HCT116 (cell line): ENCODE measurements around the gene SMTNL1. TPM values are rescaled to one million over a fixed set of nuclear protein-coding genes. Genes with fewer than 3 reads are reported as not detected.

ENCODE experiments used
- ATAC-seq: fragments of 200-7000 bp; cut with Tn5 transposase; 2 replicates; pipeline ENCODE4 v1.9.1; 2020; ENCODE audit warnings: mild to moderate bottlenecking, moderate library complexity
- BruUV-seq: library from RNA; stranded (reverse); fragments of 400-500 nt; replicated peaks from 2 replicates; lab custom pipeline; 2021; lab: Mats Ljungman, UMichigan
- CTCF ChIA-PET: fragments of 300-600 bp; sonication (Branson Sonifier 250); formaldehyde crosslinking; loops from one replicate; lab custom pipeline; 2021; ENCODE audit warnings: antibody characterized with exemption; lab: Charles Lee
- POLR2A ChIA-PET: fragments of 300-600, 350-600 bp; sonication (Branson Sonifier 250); formaldehyde crosslinking; loops from one replicate; lab custom pipeline; 2021; ENCODE audit warnings: antibody characterized with exemption; lab: Charles Lee
- RAD21 ChIA-PET, 2 experiments: fragments of 300-600 bp; sonication (Branson Sonifier 250); formaldehyde crosslinking; loops; one replicate each; lab custom pipeline; 2023; ENCODE audit warnings: low total read pairs in 2 of 2; ENCODE audit not compliant: uncharacterized antibody in 2 of 2, unreplicated experiment in 2 of 2, low non-redundant PET in 1 of 2; lab: Charles Lee
- DNase-seq: peaks from one replicate; pipeline ENCODE4 v3.0.0-alpha.2; 2010; ENCODE audit warnings: low read depth, low spot score
- H2AFZ ChIP-seq: fragments of 200-600 bp; shearing (Covaris generic), sonication (generic); 2 replicates; pipeline ENCODE4 v1.6.1; 2017; ENCODE audit warnings: low read depth, mixed run types, mixed read lengths, antibody characterized with exemption, low read length; ENCODE audit not compliant: poor library complexity, severe bottlenecking
- H3K27ac ChIP-seq: 2 replicates; pipeline ENCODE4 v1.5.1; 2012; ENCODE audit warnings: low read depth, low read length
- H3K27me3 ChIP-seq: fragments of 200-600 bp; sonication (generic); 2 replicates; pipeline ENCODE4 v1.6.1; 2016; ENCODE audit warnings: mixed run types, low read length, mixed read lengths; ENCODE audit not compliant: insufficient read depth
- H3K36me3 ChIP-seq, 2 experiments: fragments of 200-500 bp in 1 of 2; fragments of 200-600 bp in 1 of 2; sonication (Bioruptor generic) in 1 of 2; sonication (generic) in 1 of 2; 2 replicates each; pipeline versions ENCODE4 v1.5.1 to v1.6.1; 2014 to 2016; ENCODE audit warnings: low read length in 2 of 2, inconsistent platforms in 1 of 2, mixed read lengths in 1 of 2, mixed run types in 1 of 2; ENCODE audit not compliant: insufficient read depth in 2 of 2, control insufficient read depth in 1 of 2
- H3K4me1 ChIP-seq, 2 experiments: fragments of 200-600 bp in 1 of 2; sonication (generic) in 1 of 2; 2 replicates each; pipeline versions ENCODE4 v1.5.1 to v1.6.1; 2012 to 2017; ENCODE audit warnings: low read length in 2 of 2, inconsistent platforms in 1 of 2, mild to moderate bottlenecking in 1 of 2, mixed read lengths in 1 of 2, mixed run types in 1 of 2, moderate library complexity in 1 of 2; ENCODE audit not compliant: insufficient read depth in 2 of 2, control insufficient read depth in 1 of 2
- H3K4me2 ChIP-seq: fragments of 200-600 bp; sonication (generic); 2 replicates; pipeline ENCODE4 v1.6.1; 2017; ENCODE audit warnings: mixed run types, low read length, mixed read lengths
- H3K4me3 ChIP-seq, 2 experiments: fragments of 200-600 bp in 1 of 2; sonication (generic) in 1 of 2; replicated peaks in 1 of 2; 2 replicates each; pipeline ENCODE4 v1.5.1; 2011 to 2016; ENCODE audit warnings: low read length in 2 of 2, control low read depth in 1 of 2, low read depth in 1 of 2, mild to moderate bottlenecking in 1 of 2, mixed read lengths in 1 of 2, mixed run types in 1 of 2
- H3K79me2 ChIP-seq: fragments of 200-600 bp; sonication (generic); 2 replicates; pipeline ENCODE4 v1.6.1; 2017; ENCODE audit warnings: mild to moderate bottlenecking, mixed run types, low read length, moderate library complexity, mixed read lengths; ENCODE audit not compliant: insufficient read depth
- H3K9ac ChIP-seq: fragments of 200-600 bp; sonication (generic); 2 replicates; pipeline ENCODE4 v1.6.1; 2016; ENCODE audit warnings: low read length, mixed read lengths
- H3K9me2 ChIP-seq: fragments of 200-600 bp; sonication (generic), shearing (Covaris generic); 2 replicates; pipeline ENCODE4 v1.6.1; 2017; ENCODE audit warnings: mixed run types, mild to moderate bottlenecking, moderate library complexity; ENCODE audit not compliant: insufficient read depth
- H3K9me3 ChIP-seq, 2 experiments: fragments of 200-500 bp in 1 of 2; fragments of 200-600 bp in 1 of 2; sonication (Bioruptor generic) in 1 of 2; sonication (generic) in 1 of 2; 2 replicates each; pipeline ENCODE4 v1.6.1; 2014 to 2017; ENCODE audit warnings: low read length in 2 of 2, mixed read lengths in 2 of 2, inconsistent platforms in 1 of 2, low read depth in 1 of 2, mild to moderate bottlenecking in 1 of 2, mixed run types in 1 of 2, moderate library complexity in 1 of 2; ENCODE audit not compliant: control insufficient read depth in 1 of 2, insufficient read depth in 1 of 2
- H4K20me1 ChIP-seq: fragments of 200-600 bp; sonication (generic), shearing (Covaris generic); 2 replicates; pipeline ENCODE4 v1.6.1; 2017; ENCODE audit warnings: mixed run types, mild to moderate bottlenecking, moderate library complexity; ENCODE audit not compliant: insufficient read depth
- CBX3 ChIP-seq: IDR thresholded peaks from 2 replicates; pipeline ENCODE4 v1.6.1; 2012; ENCODE audit warnings: low read depth
- EGR1 ChIP-seq: IDR thresholded peaks from 2 replicates; pipeline ENCODE4 v1.6.1; 2012; ENCODE audit warnings: low read depth
- ELF1 ChIP-seq: IDR thresholded peaks from 2 replicates; pipeline ENCODE4 v1.6.1; 2012; ENCODE audit warnings: low read depth, borderline replicate concordance
- EZH2phosphoT487 ChIP-seq: fragments of 200-600 bp; IDR thresholded peaks from 2 replicates; pipeline ENCODE4 v1.6.1; 2018; ENCODE audit warnings: antibody characterized with exemption, borderline replicate concordance
- POLR2A ChIP-seq: IDR thresholded peaks from 2 replicates; pipeline ENCODE4 v1.7.0; 2011; ENCODE audit warnings: borderline replicate concordance; ENCODE audit not compliant: insufficient read depth, insufficient read length; ENCODE audit errors: extremely low read depth
- RAD21 ChIP-seq: IDR thresholded peaks from 2 replicates; pipeline ENCODE4 v1.6.1; 2012; ENCODE audit warnings: low read depth, mild to moderate bottlenecking
- SIN3A ChIP-seq: IDR thresholded peaks from 2 replicates; pipeline ENCODE4 v1.6.1; 2012; ENCODE audit warnings: low read depth
- SRF ChIP-seq: IDR thresholded peaks from 2 replicates; pipeline ENCODE4 v1.6.1; 2012; ENCODE audit warnings: low read depth
- YY1 ChIP-seq: IDR thresholded peaks from 2 replicates; pipeline ENCODE4 v1.6.1; 2011; ENCODE audit warnings: low read length, low read depth, moderate library complexity, mild to moderate bottlenecking; ENCODE audit not compliant: insufficient replicate concordance; ENCODE audit errors: extremely low read depth
- ZFX ChIP-seq: fragments of 450-650 bp; IDR thresholded peaks from 2 replicates; pipeline ENCODE4 v1.6.1; 2017
- ZNF274 ChIP-seq: fragments of 200-500 bp; sonication (Bioruptor generic); IDR thresholded peaks from 2 replicates; pipeline ENCODE4 v1.6.1; 2014; ENCODE audit warnings: mild to moderate bottlenecking, low read depth, low read length, inconsistent platforms
- intact Hi-C: fragments of 100-400 bp; cut with micrococcal nuclease; formaldehyde crosslinking; loops from 2 replicates; pipeline ENCODE4 v1.10.0; 2022
- total RNA-seq: library from RNA; stranded (reverse); gene quantifications from one replicate; pipeline ENCODE4 v1.2.1, GENCODE V29; 2021; ENCODE audit not compliant: unreplicated experiment
- TF ChIP-seq, protein P1 (sequence below): IDR thresholded peaks from 2 replicates; pipeline ENCODE4 v1.6.1; 2012; ENCODE audit warnings: low read depth
- TF ChIP-seq, protein P2 (sequence below): IDR thresholded peaks from 2 replicates; pipeline ENCODE4 v1.6.1; 2012
- TF ChIP-seq, protein P3 (sequence below): IDR thresholded peaks from 2 replicates; pipeline ENCODE4 v1.6.1; 2012
- TF ChIP-seq, protein P4 (sequence below): IDR thresholded peaks from 2 replicates; pipeline ENCODE4 v1.6.1; 2011; ENCODE audit warnings: mild to moderate bottlenecking, low read length, moderate library complexity; ENCODE audit not compliant: insufficient replicate concordance; ENCODE audit errors: extremely low read depth

SMTNL1 gene
- total RNA-seq, 1 experiment from 2014 or later = not detected

DNA sequence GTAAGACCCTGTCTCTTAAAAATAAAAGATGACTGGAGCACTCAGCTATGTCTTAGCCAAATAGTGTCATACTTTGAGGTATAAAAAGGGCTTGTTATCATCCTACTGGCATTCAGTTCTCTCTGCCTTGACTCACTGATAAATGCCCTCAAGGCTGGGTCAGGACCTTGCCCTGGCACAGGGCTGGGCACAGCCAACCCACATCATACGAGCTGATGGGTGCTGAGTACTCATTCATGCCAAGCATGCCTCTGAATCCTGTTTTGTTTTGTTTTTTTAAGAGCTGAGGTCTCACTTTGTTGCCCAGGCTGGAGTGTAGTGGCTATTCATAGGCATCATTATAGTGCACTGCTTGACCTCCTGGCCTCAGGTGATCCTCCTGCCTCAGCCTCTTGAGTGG is 1.9 kb downstream of the SMTNL1 start:
- no peak overlapping the region for H3K9ac ChIP-seq
- no peaks in the 10 kb centered on the region for H3K9me3 ChIP-seq
- intact Hi-C loops = no loop called here
- ChIA-PET CTCF (interaction anchor here (0.5 kb wide), 1 partner anchor 29 kb away, joined by 4 read pairs; no protein-coding TSS in a partner anchor), POLR2A (no interaction called here), RAD21 (interaction anchor here in 1 of 2 experiments (0.6 kb wide), 1 partner anchor 9 kb away, joined by 3 read pairs; no protein-coding TSS in a partner anchor)
- ATAC-seq = no peak
- no peaks in the 10 kb centered on the region for H3K79me2 ChIP-seq
- BruUV-seq = no TSS peak
- H3K9me2 ChIP-seq = no peaks in the 10 kb centered on the region
- no peaks in the 10 kb centered on the region; a peak in 1 of 4 replicates for H3K4me1 ChIP-seq
- H3K4me2 ChIP-seq = no peak overlapping the region
- no peak overlapping the region for H3K27ac ChIP-seq
- H3K27me3 ChIP-seq = no peaks in the 10 kb centered on the region
- no peak overlapping the region for H2AFZ ChIP-seq
- no peak overlapping the region for H3K4me3 ChIP-seq
- DNase-seq = no peak
- TF ChIP-seq ZNF274 (no peak), SRF (no peak), CBX3 (no peak), RAD21 (no peak), YY1 (no peak), EZH2phosphoT487 (no peak), EGR1 (no peak), SIN3A (no peak), ZFX (no peak), POLR2A (no peak), ELF1 (no peak)
- TF ChIP-seq, protein P1, sequence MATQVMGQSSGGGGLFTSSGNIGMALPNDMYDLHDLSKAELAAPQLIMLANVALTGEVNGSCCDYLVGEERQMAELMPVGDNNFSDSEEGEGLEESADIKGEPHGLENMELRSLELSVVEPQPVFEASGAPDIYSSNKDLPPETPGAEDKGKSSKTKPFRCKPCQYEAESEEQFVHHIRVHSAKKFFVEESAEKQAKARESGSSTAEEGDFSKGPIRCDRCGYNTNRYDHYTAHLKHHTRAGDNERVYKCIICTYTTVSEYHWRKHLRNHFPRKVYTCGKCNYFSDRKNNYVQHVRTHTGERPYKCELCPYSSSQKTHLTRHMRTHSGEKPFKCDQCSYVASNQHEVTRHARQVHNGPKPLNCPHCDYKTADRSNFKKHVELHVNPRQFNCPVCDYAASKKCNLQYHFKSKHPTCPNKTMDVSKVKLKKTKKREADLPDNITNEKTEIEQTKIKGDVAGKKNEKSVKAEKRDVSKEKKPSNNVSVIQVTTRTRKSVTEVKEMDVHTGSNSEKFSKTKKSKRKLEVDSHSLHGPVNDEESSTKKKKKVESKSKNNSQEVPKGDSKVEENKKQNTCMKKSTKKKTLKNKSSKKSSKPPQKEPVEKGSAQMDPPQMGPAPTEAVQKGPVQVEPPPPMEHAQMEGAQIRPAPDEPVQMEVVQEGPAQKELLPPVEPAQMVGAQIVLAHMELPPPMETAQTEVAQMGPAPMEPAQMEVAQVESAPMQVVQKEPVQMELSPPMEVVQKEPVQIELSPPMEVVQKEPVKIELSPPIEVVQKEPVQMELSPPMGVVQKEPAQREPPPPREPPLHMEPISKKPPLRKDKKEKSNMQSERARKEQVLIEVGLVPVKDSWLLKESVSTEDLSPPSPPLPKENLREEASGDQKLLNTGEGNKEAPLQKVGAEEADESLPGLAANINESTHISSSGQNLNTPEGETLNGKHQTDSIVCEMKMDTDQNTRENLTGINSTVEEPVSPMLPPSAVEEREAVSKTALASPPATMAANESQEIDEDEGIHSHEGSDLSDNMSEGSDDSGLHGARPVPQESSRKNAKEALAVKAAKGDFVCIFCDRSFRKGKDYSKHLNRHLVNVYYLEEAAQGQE = no peak
- TF ChIP-seq, protein P2, sequence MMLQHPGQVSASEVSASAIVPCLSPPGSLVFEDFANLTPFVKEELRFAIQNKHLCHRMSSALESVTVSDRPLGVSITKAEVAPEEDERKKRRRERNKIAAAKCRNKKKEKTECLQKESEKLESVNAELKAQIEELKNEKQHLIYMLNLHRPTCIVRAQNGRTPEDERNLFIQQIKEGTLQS = no peak
- TF ChIP-seq, protein P3, sequence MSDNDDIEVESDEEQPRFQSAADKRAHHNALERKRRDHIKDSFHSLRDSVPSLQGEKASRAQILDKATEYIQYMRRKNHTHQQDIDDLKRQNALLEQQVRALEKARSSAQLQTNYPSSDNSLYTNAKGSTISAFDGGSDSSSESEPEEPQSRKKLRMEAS = no peak
- TF ChIP-seq, protein P4, sequence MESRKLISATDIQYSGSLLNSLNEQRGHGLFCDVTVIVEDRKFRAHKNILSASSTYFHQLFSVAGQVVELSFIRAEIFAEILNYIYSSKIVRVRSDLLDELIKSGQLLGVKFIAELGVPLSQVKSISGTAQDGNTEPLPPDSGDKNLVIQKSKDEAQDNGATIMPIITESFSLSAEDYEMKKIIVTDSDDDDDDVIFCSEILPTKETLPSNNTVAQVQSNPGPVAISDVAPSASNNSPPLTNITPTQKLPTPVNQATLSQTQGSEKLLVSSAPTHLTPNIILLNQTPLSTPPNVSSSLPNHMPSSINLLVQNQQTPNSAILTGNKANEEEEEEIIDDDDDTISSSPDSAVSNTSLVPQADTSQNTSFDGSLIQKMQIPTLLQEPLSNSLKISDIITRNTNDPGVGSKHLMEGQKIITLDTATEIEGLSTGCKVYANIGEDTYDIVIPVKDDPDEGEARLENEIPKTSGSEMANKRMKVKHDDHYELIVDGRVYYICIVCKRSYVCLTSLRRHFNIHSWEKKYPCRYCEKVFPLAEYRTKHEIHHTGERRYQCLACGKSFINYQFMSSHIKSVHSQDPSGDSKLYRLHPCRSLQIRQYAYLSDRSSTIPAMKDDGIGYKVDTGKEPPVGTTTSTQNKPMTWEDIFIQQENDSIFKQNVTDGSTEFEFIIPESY = no peak
- no peaks in the 10 kb centered on the region for H3K36me3 ChIP-seq
- H4K20me1 ChIP-seq = no peaks in the 10 kb centered on the region
